Activated CD4-positive, alpha-beta memory T cell treated with anti-CD3 and anti-CD28 coated beads for 36 hours (primary cell): ENCODE measurements around the gene SERPING1. TPM values are rescaled to one million over a fixed set of nuclear protein-coding genes. Genes with fewer than 3 reads are reported as not detected.

Experiments used
- CTCF ChIA-PET: fragments of 350-600 bp; sonication (Branson Sonifier 250); formaldehyde crosslinking; loops from one replicate; lab custom pipeline; 2021; ENCODE audit warnings: antibody characterized with exemption, inconsistent platforms; lab: Charles Lee
- POLR2A ChIA-PET: fragments of 350-600 bp; sonication (Branson Sonifier 250); formaldehyde crosslinking; loops from one replicate; lab custom pipeline; 2021; ENCODE audit warnings: antibody characterized with exemption; lab: Charles Lee
- DNase-seq: peaks from one replicate; pipeline ENCODE4 v3.0.0-alpha.2; 2020
- H3K27ac Mint-ChIP-seq: one replicate; pipeline ENCODE4 v1.8.0; 2021; ENCODE audit warnings: mixed read lengths
- H3K27me3 Mint-ChIP-seq: one replicate; pipeline ENCODE4 v1.8.0; 2021; ENCODE audit warnings: mixed read lengths
- H3K36me3 Mint-ChIP-seq: one replicate; pipeline ENCODE4 v1.8.0; 2021; ENCODE audit warnings: mixed read lengths
- H3K4me1 Mint-ChIP-seq: one replicate; pipeline ENCODE4 v1.8.0; 2021; ENCODE audit warnings: low read depth, mixed read lengths
- H3K4me3 Mint-ChIP-seq: one replicate; pipeline ENCODE4 v1.8.0; 2021; ENCODE audit warnings: mild to moderate bottlenecking, mixed read lengths
- H3K9me3 Mint-ChIP-seq: one replicate; pipeline ENCODE4 v1.8.0; 2021; ENCODE audit warnings: mixed read lengths
- intact Hi-C: fragments of 100-400 bp; cut with micrococcal nuclease; formaldehyde crosslinking; loops from one replicate; pipeline ENCODE4 v1.15.1; 2023
- total RNA-seq, 2 experiments: library from RNA; stranded (reverse); gene quantifications; one replicate each; pipeline ENCODE4 v1.2.3, GENCODE V29; 2021

Gene SERPING1
- total RNA-seq, 2 experiments from 2014 or later: 0.43 TPM; not detected in 1

GRCh38 chr11:57598831-57599155 lies 1.3 kb downstream of the SERPING1 start:
- intact Hi-C loops: loop anchor here (1.0 kb wide), 1 partner anchor 43 kb away; no protein-coding TSS in a partner anchor
- H3K27me3 Mint-ChIP-seq: peaks cover 37% of the 10 kb centered on the region
- ChIA-PET CTCF (no interaction called here), POLR2A (interaction anchor here (0.6 kb wide), 1 partner anchor 190 kb away, joined by 3 read pairs; no protein-coding TSS in a partner anchor)
- no peaks in the 10 kb centered on the region for H3K36me3 Mint-ChIP-seq
- no peak overlapping the region for H3K4me3 Mint-ChIP-seq
- H3K27ac Mint-ChIP-seq: no peak overlapping the region
- no peaks in the 10 kb centered on the region for H3K4me1 Mint-ChIP-seq
- DNase-seq: no peak
- no peaks in the 10 kb centered on the region for H3K9me3 Mint-ChIP-seq

DNA sequence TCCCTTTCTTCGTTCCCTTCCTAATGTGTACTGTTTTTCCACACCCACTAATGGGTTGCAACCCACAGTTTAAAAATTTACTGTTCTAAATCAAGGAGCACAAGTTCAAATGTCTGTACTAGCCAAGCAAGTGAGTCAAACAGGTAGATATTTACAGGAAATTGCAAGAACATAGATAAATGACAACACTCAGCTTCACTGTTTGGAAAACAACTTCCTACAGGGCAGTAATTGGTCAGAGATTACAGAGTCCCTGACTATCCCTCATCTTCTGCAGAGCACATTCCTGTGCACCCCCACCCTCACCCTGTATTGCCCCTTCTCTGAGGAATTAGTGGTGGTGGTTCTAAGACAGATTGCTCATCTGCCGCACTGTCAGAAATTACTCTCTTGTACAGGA lies 1.9 kb downstream of the SERPING1 start:
- POLR2A ChIA-PET: interaction anchor here (0.6 kb wide), 1 partner anchor 190 kb away, joined by 3 read pairs; no protein-coding TSS in a partner anchor
- CTCF ChIA-PET: no interaction called here
- Mint-ChIP-seq H3K4me1 (no peaks in the 10 kb centered on the region), H3K36me3 (no peaks in the 10 kb centered on the region), H3K4me3 (no peak overlapping the region), H3K27ac (no peak overlapping the region), H3K27me3 (peaks cover 34% of the 10 kb centered on the region), H3K9me3 (no peaks in the 10 kb centered on the region)
- DNase-seq: no peak
- intact Hi-C loops: loop anchor here (1.0 kb wide), 1 partner anchor 42 kb away; no protein-coding TSS in a partner anchor

DNA sequence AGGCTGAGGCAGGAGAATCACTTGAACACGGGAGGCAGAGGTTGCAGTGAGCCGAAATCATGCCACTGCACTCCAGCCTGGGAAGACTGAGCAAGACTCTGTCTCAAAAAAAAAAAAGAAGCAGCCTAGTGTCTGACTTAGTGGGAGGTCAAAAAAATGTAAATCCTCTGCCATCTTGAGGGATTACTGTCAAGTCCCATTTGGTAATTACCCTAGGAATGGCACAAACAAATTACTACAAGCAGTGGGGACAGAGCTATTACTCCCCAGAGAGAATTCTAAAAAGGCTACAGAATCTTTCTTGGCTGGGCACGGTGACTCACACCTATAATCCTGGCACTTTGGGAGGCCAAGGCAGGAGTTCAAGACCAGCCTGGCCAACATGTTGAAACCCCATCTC lies 3.8 kb downstream of the SERPING1 start:
- Mint-ChIP-seq H3K4me3 (no peak overlapping the region), H3K9me3 (no peaks in the 10 kb centered on the region), H3K27me3 (peaks cover 31% of the 10 kb centered on the region), H3K36me3 (no peaks in the 10 kb centered on the region), H3K4me1 (no peaks in the 10 kb centered on the region), H3K27ac (no peak overlapping the region)
- DNase-seq: no peak
- POLR2A ChIA-PET: no interaction called here
- CTCF ChIA-PET: no interaction called here
- intact Hi-C loops: no loop called here

- H3K27me3 Mint-ChIP-seq: peaks cover 11% of the 10 kb centered on the region
- no peak overlapping the region for H3K27ac Mint-ChIP-seq
- POLR2A ChIA-PET: no interaction called here
- no peaks in the 10 kb centered on the region for H3K36me3 Mint-ChIP-seq
- intact Hi-C loops: no loop called here
- H3K4me3 Mint-ChIP-seq: no peak overlapping the region
- CTCF ChIA-PET: interaction anchor here (0.6 to 1.5 kb wide), 5 partner anchors 36 to 111 kb away, joined by 3 to 4 read pairs (median 3); no protein-coding TSS in a partner anchor
- H3K4me1 Mint-ChIP-seq: no peaks in the 10 kb centered on the region
- DNase-seq: no peak
- no peaks in the 10 kb centered on the region for H3K9me3 Mint-ChIP-seq
Observed at GRCh38 chr11:57604296-57605027, 7.0 kb downstream of the SERPING1 start.

DNA sequence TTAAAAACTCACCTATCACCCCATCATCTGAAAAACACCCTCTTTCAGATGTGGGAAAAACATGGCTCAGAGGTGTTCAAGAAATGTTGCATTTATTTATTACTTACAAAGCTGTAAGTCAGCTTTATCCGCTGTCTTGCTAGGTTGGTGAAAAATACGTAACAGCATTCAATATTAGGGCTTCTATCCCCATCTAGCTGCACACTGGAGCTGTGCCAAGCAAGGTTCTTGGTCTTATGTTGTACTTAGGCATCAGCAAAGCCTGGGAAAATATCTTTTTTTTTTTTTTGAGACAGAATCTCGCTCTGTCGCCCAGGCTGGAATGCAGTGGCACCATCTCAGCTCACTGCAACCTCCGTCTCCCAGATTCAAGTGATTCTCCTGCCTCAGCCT lies 7.5 kb downstream of the SERPING1 start:
- DNase-seq: no peak
- Mint-ChIP-seq H3K27ac (no peak overlapping the region), H3K9me3 (no peaks in the 10 kb centered on the region), H3K36me3 (no peaks in the 10 kb centered on the region), H3K4me1 (no peaks in the 10 kb centered on the region), H3K27me3 (peaks cover 7% of the 10 kb centered on the region), H3K4me3 (no peak overlapping the region)
- intact Hi-C loops: no loop called here
- ChIA-PET POLR2A (no interaction called here), CTCF (interaction anchor here (0.6 to 1.5 kb wide), 4 partner anchors 37 to 112 kb away, joined by 3 to 4 read pairs (median 3); no protein-coding TSS in a partner anchor)

GRCh38 chr11:57610170-57610569 lies 12.7 kb downstream of the SERPING1 start:
- CTCF ChIA-PET: no interaction called here

GRCh38 chr11:57614234-57614772 lies 16.8 kb downstream of the SERPING1 start:
- POLR2A ChIA-PET: no interaction called here

More at GRCh38 chr11:57610170-57610569, 12.7 kb downstream of the SERPING1 start:
- Mint-ChIP-seq H3K4me3 (no peak overlapping the region), H3K27me3 (peaks cover 7% of the 10 kb centered on the region), H3K9me3 (no peaks in the 10 kb centered on the region), H3K27ac (no peak overlapping the region), H3K36me3 (no peaks in the 10 kb centered on the region), H3K4me1 (no peaks in the 10 kb centered on the region)
- intact Hi-C loops: no loop called here
- POLR2A ChIA-PET: no interaction called here
- DNase-seq: no peak

GRCh38 chr11:57615308-57615707 lies 17.8 kb downstream of the SERPING1 start:
- Mint-ChIP-seq H3K27ac (no peak overlapping the region), H3K9me3 (peaks cover 9% of the 10 kb centered on the region), H3K36me3 (no peaks in the 10 kb centered on the region), H3K27me3 (peaks cover 15% of the 10 kb centered on the region), H3K4me3 (no peak overlapping the region), H3K4me1 (no peaks in the 10 kb centered on the region)
- DNase-seq: no peak
- POLR2A ChIA-PET: no interaction called here
- intact Hi-C loops: no loop called here
- CTCF ChIA-PET: interaction anchor here (0.7 kb wide), 1 partner anchor 97 kb away, joined by 5 read pairs; no protein-coding TSS in a partner anchor

More at GRCh38 chr11:57614234-57614772, 16.8 kb downstream of the SERPING1 start:
- H3K27ac Mint-ChIP-seq: no peak overlapping the region
- DNase-seq: no peak
- intact Hi-C loops: no loop called here
- CTCF ChIA-PET: no interaction called here
- no peak overlapping the region for H3K4me3 Mint-ChIP-seq
- H3K4me1 Mint-ChIP-seq: no peaks in the 10 kb centered on the region
- H3K36me3 Mint-ChIP-seq: no peaks in the 10 kb centered on the region
- H3K9me3 Mint-ChIP-seq: peaks cover 2% of the 10 kb centered on the region
- peaks cover 15% of the 10 kb centered on the region for H3K27me3 Mint-ChIP-seq

DNA sequence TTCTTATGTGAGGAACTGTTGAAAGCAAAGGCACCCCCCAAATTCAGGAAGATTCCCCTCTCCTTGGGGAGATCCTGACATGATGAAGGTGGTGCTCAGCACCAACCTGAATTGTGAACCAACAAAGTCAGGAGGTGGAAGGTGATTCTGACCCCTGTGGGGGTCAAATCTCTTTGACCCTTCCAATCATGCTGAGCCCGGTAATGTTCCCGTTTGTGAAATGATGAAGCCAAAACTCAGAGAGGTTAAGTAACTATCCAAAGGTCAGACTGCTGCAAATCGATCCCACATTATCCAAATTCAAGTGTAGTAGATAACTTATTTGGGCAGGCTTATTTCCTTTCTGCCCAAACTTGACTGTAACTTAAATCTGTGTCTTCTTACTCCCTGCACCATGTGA lies 19.1 kb downstream of the SERPING1 start:
- intact Hi-C loops: no loop called here
- Mint-ChIP-seq H3K4me1 (no peaks in the 10 kb centered on the region), H3K9me3 (peaks cover 12% of the 10 kb centered on the region), H3K27ac (no peak overlapping the region), H3K36me3 (no peaks in the 10 kb centered on the region), H3K4me3 (no peak overlapping the region), H3K27me3 (peaks cover 15% of the 10 kb centered on the region)
- DNase-seq: no peak
- POLR2A ChIA-PET: no interaction called here
- CTCF ChIA-PET: no interaction called here

DNA sequence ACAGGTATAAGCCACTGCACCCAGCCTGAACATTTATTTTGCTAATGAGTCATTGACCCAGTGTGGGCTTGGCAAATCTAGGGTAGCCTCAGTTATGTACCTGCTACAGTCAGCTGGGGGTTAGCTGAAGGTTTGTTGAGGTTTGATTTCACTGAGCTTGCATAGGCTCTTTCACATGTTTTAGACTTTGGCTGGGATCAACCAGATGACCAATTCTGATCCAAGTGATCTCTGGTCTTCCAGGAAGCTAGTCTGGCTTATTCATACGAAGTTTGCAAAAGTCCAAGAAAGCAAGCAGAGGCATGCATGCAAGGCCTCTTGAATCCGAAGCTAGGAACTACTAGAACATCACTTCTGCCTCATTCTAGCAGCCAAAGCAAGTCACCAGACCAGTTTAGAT lies 21.0 kb downstream of the SERPING1 start:
- intact Hi-C loops: no loop called here
- Mint-ChIP-seq H3K4me1 (no peaks in the 10 kb centered on the region), H3K36me3 (no peaks in the 10 kb centered on the region), H3K27me3 (peaks cover 10% of the 10 kb centered on the region), H3K27ac (no peak overlapping the region), H3K9me3 (peaks cover 12% of the 10 kb centered on the region), H3K4me3 (no peak overlapping the region)
- ChIA-PET POLR2A (interaction anchor here (0.6 kb wide), 1 partner anchor 22 kb away, joined by 3 read pairs; no protein-coding TSS in a partner anchor), CTCF (no interaction called here)
- no peak for DNase-seq

GRCh38 chr11:57619331-57619730 lies 21.8 kb downstream of the SERPING1 start:
- Mint-ChIP-seq H3K4me1 (no peaks in the 10 kb centered on the region), H3K9me3 (peaks cover 12% of the 10 kb centered on the region), H3K27ac (no peak overlapping the region), H3K27me3 (peaks cover 10% of the 10 kb centered on the region), H3K36me3 (no peaks in the 10 kb centered on the region), H3K4me3 (no peak overlapping the region)
- ChIA-PET CTCF (no interaction called here), POLR2A (no interaction called here)
- no peak for DNase-seq
- intact Hi-C loops: no loop called here

DNA sequence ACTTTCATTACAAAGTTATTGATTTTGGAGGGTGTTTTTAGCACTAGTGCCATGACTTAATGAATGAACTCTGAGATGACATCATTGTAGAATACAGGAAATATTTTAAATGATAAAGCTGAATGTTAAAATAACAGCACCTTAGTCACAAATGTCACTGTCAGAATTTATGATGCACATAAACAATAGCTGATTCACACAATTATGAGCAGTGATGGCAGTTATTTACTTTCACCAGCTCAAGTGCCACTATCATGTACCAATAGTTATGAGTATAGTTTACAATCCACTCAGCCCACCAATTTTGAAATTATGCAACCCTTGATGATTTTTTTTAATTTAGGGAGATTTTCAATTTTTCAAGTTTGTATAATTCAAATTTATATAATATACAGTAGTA lies 23.0 kb downstream of the SERPING1 start:
- DNase-seq: no peak
- CTCF ChIA-PET: interaction anchor here (1.0 kb wide), 2 partner anchors 22 to 44 kb away, joined by 3 read pairs; no protein-coding TSS in a partner anchor
- Mint-ChIP-seq H3K4me3 (no peak overlapping the region), H3K27ac (no peak overlapping the region), H3K9me3 (peaks cover 12% of the 10 kb centered on the region), H3K36me3 (no peaks in the 10 kb centered on the region), H3K27me3 (peaks cover 10% of the 10 kb centered on the region), H3K4me1 (no peaks in the 10 kb centered on the region)
- POLR2A ChIA-PET: no interaction called here
- intact Hi-C loops: no loop called here
